T-helper 2 cell treated with Interferon-gamma antibody and Interleukin-4, amounts not matched to agents 100 ng/mL and 5 ng/mL, for 36 hours (primary cell): ENCODE measurements around the gene SLC36A2. TPM values are rescaled to one million over a fixed set of nuclear protein-coding genes. Genes with fewer than 3 reads are reported as not detected.
"Not testable (repeated sequence)": the region's sequence is repeated elsewhere in the genome, so short reads cannot be mapped to it uniquely, and the experiment has no call there.

Experiments
- intact Hi-C: fragments of 100-400 bp; cut with micrococcal nuclease; formaldehyde crosslinking; loops from one replicate; pipeline ENCODE4 v1.15.1; 2023
- total RNA-seq: library from RNA; stranded (reverse); gene quantifications from 2 replicates; pipeline ENCODE4 v1.2.3, GENCODE V29; 2022

SLC36A2 gene
- total RNA-seq, 1 donor from 2014 or later = not detected

DNA sequence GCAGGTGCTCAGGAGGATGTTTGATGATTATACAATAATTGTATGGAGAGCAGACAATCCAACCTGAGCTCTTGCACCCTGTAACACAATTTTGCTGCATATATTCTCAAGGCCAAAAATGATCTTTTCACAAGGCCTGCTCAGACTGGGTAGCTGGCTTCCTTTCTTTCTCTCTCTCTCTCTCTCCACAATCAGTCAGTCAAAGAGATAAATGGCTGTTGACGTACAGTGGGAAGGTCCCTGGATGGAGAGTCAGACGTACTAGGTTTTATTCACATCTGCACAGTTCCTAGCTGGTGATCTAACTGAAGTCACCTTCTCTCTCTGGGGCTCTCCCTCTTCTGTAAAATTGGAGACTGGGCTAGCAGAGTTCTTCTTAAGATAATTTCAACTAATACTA, 19.8 kb downstream of the SLC36A2 start:
- intact Hi-C loops = no loop called here

DNA sequence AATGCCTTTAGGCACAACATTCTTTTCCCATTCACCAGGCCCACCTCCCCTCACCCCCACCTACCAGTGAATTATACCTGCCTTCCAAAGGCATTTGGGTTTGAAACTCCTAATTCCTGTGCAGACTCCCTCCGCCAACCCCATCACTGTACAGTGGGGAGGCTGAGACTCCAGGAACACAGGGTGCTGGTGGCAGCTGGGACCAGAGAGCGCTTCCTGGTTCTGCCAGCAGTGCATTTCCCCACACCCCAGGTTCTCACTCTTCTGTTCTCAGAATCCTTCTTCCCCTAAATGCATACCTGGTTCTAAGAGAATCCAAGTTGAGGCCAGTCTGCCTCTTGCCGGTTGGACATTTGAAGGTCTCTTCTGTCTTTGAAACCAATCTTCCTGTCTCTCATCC, 21.1 kb downstream of the SLC36A2 start:
- intact Hi-C loops = no loop called here

DNA sequence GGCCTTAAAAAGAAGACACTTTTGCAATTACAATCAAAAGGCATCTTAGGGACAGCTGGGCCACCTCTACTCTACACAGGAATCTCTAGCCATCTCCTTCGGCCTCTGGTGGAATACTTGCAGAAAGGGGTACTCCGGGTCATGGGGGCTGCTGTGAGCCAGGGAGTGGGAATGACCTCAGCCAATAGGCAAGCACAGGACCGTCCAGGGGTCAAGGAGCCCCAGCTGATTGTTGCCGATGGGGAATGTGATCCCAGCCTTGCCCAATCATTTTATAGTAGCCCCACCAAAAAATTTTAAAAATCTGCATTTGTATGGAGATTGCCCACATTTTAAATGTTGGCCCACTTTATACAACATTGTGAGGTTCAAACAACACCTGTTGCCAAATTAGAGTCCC, 26.9 kb downstream of the SLC36A2 start:
- intact Hi-C loops = no loop called here

DNA sequence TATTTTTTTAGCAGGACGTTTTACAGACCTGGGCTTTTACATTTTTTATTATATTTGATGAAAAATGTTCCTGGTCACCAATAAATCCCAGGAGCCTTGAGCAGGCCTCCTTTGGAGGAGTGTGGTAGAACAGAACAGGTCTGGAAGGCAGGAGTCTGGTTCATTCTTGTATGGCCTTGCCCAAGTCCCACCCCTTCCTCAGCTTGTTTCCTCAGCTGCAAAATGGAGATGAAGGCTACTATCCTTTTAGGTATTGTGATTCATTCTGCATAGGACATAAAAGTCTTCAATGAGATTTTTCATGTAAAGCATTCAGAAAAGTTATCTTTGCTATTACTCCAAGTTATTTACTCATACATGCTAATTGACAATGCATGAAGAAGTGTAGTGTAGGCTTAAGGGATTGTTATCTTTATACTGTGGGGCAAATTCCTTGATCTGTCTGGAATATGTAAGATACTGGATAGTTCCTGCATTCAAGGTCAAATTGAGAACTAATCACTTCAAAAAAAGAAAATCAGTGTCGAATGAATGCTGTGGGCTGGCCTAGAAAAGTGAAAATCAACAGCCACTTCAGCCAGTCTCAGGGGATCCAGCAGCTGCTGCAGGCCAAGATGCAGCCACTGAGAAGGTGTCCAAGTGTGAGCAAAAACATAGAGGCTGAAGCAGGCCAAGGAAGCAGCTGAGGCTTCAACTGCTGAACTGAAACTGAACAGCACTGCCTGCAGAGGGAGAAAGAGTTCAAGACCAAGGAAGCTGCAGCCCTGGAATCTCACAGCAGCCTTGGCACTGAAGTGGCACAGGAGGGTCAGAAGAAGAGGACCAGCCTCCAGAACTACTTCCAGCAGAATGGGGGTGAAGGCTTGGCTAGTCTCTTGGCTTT, 28.3 kb downstream of the SLC36A2 start:
- intact Hi-C loops = loop anchor here (5.0 to 10.0 kb wide), 2 partner anchors 186 to 192 kb away; no protein-coding TSS in a partner anchor

DNA sequence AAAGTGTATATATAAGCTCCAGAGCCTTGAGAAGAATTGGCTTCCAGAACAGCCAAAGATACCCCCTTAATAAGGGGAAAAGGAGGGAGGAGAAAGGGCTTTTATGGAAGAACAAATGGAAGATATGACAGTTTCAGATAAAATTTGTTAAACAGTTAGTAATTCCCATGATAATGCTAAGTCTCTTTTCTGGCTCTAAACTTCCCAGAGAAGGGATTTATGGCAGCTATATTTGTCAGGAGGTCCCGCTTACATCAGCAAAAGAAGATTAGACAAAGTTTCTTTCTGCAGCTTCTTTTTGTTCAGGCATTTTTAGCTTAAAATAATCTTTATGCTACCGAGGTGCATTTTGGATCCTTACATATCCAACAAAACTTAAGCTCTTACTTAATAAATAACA, 29.5 kb downstream of the SLC36A2 start:
- intact Hi-C loops = loop anchor here (5.0 to 10.0 kb wide), 2 partner anchors 187 to 191 kb away; no protein-coding TSS in a partner anchor

DNA sequence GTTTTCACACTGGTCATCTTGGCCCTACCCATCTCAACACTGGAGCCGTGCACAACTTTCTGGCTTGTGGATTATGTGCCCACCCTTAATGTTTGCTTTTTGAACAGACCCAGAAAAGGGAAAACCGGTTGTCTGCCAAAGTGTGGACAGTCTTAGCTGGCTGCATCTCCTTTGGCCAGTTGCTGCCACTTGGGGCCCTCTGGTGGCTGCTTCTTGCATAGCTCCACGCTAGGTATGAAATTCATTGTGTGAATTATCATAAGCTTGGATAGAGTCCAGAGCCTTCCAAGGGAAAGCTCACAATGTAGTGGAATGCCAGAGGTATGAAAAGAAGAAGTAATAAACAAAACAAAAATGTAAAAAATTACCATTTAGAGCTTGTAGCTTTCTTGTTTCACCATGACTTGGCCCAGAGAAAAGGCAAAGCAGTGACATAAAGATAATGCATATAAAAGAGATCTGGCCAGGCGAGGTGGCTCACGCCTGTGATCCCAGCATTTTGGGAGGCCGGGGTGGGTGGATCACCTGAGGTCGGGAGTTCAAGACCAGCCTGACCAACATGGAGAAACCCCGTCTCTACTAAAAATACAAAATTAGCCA, 31.3 kb downstream of the SLC36A2 start:
- intact Hi-C loops = loop anchor here (5.0 to 10.0 kb wide), 2 partner anchors 189 kb away; no protein-coding TSS in a partner anchor

DNA sequence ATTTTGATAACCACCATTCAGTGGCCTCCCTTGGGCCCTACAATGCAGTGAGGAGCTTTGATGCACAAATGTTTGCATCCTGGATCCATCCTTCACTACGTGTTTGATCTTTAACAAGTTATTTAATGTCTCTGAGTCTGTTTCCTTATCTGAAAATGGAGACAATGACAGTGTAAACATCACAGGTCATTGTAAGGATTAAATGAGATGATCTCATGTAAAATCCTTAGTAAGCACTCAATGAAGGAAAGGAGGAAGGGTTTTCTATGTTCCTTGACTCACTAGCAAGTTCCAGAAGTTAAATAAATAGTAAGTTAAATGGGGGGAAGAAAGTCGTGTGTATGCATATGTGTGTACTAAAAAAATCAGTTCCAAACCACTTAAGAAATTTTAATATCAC, 34.0 kb downstream of the SLC36A2 start:
- intact Hi-C loops = loop anchor here (10.0 kb wide), 1 partner anchor 191 kb away; no protein-coding TSS in a partner anchor

DNA sequence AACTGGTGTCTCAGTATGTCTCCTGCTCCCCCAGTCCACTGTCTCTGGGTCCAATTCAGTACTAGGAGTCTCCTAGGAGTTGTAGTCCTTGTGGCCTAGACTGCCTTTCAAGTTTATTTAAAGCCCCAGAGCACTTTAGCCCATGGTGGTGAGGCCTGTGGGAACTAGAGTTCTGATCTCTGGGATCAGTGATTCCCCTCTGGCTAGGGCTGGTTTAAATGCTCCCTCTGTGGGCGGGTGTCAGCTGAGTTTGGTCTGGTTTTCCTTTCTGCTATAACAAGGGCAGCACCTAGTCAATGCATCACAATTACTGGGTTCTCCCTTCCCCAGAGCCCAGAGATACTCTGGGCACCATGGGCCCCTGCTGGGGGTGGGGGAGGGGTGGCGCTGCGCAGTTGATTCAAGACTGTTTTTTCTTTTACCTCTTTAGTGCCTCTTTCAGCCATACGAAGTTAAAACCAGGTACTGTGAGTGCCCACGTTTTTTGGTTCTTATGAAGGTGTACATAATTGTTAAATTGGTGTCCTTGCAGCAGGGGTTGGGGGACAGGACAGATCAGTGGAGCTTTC, 34.5 kb downstream of the SLC36A2 start:
- intact Hi-C loops = loop anchor here (10.0 kb wide), 1 partner anchor 192 kb away; no protein-coding TSS in a partner anchor

DNA sequence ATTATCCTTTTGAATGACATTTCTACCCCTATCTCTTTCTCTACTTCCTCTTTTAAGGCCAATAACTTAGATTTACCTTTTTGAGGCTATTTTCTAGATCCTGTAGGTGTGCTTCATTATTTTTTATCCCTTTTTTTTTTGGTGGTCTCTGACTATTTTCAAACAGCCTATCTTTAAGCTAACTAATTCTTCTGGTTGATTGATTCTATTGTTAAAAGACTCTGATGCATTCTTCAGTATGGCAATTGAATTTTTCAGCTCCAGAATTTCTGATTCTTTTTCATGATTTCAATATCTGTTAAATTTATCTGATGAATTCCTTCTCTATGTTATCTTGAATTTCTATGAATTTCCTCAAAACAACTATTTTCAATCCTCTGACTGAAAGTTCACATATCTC, 36.4 kb downstream of the SLC36A2 start:
- intact Hi-C loops = loop anchor here (10.0 kb wide), 1 partner anchor 194 kb away; no protein-coding TSS in a partner anchor

DNA sequence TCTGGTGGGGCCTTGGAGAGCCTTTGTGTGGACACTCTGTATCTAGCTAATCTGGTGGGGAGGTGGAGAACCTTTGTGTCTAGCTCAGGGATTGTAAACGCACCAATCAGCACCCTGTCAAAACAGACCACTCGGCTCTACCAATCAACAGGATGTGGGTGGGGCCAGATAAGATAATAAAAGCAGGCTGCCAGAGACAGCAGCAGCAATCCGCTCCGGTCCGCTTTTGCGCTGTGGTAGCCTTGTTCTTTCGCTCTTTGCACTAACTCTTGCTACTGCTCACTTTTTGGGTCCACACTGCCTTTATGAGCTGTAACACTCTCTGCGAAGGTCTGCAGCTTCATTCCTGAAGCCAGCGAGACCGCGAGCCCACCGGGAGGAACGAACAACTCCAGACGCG, 37.5 kb downstream of the SLC36A2 start:
- intact Hi-C loops = loop anchor here (10.0 kb wide), 1 partner anchor 195 kb away; no protein-coding TSS in a partner anchor

DNA sequence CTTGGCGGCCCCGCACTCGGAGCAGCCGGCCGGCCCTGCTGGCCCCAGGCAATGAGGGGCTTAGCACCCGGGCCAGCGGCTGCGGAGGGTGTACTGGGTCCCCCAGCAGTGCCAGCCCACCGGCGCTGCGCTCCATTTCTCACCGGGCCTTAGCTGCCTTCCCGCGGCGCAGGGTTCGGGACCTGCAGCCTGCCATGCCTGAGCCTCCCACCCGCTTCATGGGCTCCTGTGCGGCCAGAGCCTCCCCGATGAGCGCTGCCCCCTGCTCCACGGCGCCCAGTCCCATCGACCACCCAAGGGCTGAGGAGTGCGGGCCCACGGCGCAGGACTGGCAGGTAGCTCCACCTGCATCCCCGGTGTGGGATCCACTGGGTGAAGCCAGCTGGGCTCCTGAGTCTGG, 38.1 kb downstream of the SLC36A2 start:
- intact Hi-C loops = not testable (repeated sequence)

DNA sequence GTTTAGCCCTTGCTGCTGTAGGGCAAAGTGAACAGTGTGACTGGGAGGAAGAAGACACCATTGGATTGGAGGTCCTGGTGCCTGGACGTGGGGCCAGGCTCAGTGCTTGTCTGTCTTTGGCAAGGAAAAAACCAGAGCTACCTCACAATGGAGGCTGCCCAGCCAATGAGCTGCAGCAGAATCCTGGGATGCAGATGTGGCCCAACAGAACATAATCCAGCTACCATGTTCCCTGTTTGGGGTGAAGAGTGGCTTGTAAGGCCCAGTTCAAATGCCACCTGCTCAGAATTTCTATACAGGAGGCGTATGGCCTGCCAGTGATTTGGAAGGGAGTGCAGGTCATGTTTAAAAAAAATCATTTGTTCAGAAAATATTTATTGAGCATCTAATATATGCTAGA, 43.7 kb downstream of the SLC36A2 start, which contains the start of gene SLC36A3:
SLC36A3 (minus strand) TSS at position 101 of the 400 bp plus-strand sequence. CDS start 412 bp downstream, outside the sequence.
- intact Hi-C loops = no loop called here

DNA sequence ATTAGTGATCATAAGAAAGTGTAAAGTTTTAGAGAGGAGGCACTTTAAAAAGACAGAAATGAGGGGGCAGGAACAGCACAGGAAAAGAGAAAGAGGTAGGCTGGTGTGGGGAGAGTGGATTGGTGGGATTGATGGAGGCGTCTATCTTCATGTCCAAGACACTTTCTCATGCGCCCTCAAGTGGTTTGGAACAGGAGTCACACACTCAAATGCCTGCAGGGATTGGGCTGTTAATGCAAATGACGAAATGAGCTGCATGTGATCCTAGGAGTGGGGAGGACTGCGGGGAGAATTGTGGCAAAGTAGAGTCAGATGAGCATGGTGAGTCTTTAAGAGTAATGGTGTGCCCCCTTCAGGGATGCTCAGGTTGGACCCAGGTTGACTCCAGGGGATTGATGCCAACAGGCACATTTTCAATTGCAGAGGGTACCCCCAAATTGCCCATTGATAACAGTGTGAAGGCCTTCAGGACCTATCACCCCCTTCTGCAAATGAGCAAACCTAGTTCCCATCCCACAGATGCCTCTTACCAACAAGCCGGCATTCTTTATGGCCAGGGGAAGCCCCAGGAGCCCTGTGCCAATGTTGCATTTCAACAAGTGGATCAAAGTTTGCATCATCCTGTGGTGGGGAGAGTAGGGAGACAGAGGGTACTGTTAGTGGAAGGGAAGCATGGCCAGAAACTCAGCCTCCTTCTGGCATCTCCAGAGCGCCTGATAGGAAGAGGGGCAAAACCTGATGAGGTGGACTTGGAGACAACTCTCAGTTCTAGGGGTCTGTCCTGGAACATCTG, 49.1 kb downstream of the SLC36A2 start:
- intact Hi-C loops = no loop called here

DNA sequence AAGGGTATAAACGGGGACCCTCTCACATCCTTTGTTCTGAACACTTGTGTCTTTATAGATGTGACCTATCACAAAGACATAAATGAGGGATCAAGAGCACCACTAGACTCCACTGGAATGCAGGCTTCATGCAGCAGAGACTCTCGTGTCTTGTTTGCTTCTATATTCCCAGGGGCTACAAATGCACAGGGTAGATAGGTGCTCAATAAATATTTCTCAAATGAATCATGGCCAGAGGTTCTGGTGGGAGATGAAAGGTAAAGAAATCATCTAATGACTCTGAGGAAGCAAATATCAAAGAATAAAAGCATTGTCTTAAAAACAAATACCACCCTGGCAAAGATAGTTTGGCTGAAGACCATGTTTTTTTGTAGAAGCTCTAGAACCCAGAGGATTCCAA, 50.4 kb downstream of the SLC36A2 start:
- intact Hi-C loops = no loop called here

DNA sequence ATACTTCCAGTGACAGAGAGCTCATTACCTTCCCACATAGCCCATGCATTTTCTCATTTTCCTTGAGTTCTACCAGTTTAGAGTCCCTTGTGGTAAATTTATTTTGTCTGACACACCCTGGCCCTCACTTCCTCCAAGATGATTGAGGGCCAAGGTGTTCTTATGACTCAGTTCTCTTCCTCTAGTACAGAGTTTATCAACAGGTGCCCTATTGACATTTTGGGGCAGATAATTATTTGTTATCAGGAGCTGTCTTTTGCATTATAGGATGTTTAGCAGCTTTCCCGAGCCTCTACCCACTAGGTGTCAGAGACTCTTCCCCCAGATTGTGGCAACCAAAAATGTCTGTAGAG, 50.9 kb downstream of the SLC36A2 start:
- intact Hi-C loops = no loop called here

DNA sequence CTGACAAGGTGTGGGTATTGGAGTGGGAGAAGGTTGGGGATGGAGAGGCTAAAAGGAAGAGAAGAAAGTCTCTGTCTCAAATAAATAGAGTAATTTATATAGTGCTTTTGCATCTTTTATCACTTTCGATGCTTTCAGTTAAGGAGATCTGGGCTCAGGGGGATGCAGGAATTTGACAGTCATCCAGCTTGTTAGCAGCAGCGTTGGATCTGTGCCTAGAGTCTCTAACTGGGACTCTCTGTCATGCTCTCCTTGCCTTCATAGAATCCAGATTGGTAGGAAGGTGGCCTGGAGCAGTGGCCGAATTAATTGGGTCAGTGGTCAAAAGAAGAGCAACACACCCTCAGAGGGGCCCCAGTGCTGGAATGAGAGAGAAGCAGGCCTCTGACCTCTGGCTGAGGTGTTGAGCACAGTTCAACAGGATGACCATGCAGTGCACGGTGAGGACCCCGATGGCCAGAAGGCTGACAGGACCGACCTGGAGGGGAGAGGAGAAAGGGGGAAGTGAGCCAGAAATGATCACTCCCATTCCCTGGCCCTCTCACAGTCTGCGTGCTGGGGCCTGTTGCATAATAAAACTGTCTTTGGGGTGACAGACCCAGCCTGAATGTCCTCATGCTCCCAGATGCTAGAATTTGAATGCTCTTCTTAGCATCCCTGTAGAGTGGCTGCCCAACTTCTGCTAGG, 51.4 kb downstream of the SLC36A2 start:
- intact Hi-C loops = no loop called here

DNA sequence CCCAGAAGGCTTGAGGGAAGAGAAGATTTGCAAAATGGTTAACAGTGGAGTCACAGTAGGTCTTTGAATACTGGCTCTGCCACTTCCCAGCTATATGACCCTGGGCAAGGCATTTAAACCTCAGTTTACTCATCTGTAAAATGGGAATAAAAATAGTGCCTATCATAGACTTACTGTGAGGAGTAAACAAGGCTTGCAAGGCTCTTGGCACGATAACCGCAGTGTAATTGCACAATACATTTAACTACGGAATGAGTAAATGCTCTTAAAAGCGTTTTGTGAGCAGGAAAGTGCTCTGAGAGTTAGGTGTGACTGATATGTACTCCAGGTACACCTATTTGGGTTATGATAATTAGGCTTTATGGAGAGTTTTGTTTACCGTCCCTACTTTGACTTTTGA, 52.2 kb downstream of the SLC36A2 start:
- intact Hi-C loops = no loop called here

DNA sequence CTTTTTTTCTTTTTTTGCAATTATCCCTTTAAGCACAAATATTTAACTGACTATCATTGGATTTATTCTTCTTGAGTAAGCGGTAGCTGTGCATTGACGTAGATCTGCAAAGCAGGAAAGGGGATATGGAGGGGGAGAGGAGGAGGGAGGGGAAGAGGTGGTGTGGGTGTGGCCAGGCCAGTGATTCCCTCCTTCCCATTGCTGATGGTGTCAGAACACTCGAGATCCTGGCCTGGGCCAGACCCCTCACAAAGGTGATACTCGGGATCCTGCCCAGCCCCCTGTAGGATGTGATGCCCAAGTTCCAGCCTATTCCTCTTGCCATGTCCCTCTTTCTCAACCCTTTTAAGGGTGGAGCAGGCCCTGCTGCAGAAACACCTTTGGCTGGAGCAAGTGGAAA, 53.7 kb downstream of the SLC36A2 start:
- intact Hi-C loops = no loop called here

DNA sequence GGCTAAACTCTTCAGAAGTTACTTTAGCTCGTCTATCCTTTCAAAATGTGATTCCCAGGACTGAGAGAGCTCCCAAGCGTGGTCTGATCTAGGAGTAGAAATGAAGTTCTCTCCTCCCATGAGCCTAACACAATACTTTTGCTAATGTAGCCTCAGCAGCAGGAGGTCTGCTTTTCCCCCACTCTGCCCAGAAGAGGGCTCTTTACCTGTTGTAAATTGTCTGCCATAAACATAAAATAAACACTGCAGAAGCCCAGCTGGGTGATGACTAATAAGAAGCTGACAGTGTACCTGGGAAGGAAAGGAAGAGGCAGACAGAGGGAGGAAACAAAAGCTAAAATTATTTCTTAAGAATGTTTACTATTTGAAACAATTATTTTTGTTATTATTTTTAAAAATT, 59.2 kb downstream of the SLC36A2 start:
- intact Hi-C loops = no loop called here

DNA sequence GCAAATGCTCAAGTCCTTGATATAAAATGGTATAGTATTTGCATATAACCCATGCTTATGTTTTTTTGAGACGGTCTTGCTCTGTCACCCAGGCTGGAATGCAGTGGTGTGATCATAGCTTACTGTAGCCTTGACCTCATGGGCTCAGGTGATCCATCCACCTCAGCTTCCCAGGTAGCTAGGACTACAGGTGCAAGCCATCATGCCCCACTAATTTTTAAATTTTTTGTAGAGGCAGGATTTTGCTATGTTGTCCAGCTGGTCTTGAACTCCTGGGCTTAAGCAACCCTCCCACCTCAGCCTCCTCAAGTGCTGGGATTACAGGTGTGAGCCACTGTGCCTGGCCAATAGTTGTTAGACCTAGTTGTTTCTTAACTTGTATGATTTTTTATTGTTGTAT, 61.1 kb downstream of the SLC36A2 start:
- intact Hi-C loops = no loop called here

DNA sequence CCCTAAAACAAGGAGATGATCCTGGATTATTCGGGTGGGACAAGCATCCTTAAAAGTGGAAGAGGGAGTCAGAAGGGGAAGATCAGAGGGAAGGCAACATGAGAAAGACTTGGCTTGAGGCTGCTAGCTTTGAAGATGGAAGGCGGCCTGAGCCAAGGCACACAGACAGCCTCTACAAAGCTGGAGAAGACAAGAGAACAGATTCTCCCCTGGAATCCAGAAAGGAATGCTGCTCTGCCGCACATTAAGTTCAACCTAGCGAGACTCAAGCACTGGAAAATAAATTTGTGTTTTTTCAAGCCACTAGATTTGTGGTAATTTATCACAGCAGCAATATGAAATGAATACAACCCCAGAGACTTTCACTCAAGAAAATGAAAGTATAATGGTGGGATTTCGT, 61.7 kb downstream of the SLC36A2 start:
- intact Hi-C loops = no loop called here
